ENCODE data around the gene CABP2. TPM values are rescaled to one million over a fixed set of nuclear protein-coding genes. Genes with fewer than 3 reads are reported as not detected.
"Not testable (repeated sequence)": the region's sequence is repeated elsewhere in the genome, so short reads cannot be mapped to it uniquely, and the experiment has no call there.

Gene CABP2
- total RNA-seq = not detected in 2 replicates

- DNase-seq (ENCODE audit: low read depth) (no peak), FAIRE-seq (no peak)
- TF ChIP-seq, protein P1, sequence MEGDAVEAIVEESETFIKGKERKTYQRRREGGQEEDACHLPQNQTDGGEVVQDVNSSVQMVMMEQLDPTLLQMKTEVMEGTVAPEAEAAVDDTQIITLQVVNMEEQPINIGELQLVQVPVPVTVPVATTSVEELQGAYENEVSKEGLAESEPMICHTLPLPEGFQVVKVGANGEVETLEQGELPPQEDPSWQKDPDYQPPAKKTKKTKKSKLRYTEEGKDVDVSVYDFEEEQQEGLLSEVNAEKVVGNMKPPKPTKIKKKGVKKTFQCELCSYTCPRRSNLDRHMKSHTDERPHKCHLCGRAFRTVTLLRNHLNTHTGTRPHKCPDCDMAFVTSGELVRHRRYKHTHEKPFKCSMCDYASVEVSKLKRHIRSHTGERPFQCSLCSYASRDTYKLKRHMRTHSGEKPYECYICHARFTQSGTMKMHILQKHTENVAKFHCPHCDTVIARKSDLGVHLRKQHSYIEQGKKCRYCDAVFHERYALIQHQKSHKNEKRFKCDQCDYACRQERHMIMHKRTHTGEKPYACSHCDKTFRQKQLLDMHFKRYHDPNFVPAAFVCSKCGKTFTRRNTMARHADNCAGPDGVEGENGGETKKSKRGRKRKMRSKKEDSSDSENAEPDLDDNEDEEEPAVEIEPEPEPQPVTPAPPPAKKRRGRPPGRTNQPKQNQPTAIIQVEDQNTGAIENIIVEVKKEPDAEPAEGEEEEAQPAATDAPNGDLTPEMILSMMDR (IDR thresholded peaks at IDR 0.05; ENCODE audit: insufficient read depth, low read length, severe bottlenecking) = no peak
- Histone ChIP-seq H3K36me3 (ENCODE audit: control insufficient read depth, insufficient read depth, low read length) (no peaks in the 10 kb centered on the region), H3K27me3 (ENCODE audit: control insufficient read depth, insufficient read depth, low read length) (no peaks in the 10 kb centered on the region), H3K4me3 (ENCODE audit: low read depth, low read length) (no peak within 1 kb of the TSS)
These were observed at the start of gene CABP2 for GRCh38 chr11:67522844-67523555. CABP2 (minus strand) TSS chr11:67523446; CDS start chr11:67523326, 120 bp downstream.

- TF ChIP-seq, protein P1 (IDR thresholded peaks at IDR 0.05; ENCODE audit: insufficient read depth, low read length, severe bottlenecking) = peak; percentile 86
- FAIRE-seq = no peak
- peak; percentile 55 for DNase-seq (ENCODE audit: low read depth)
- Histone ChIP-seq H3K4me3 (ENCODE audit: low read depth, low read length) (no peak overlapping the region), H3K27me3 (ENCODE audit: control insufficient read depth, insufficient read depth, low read length) (no peaks in the 10 kb centered on the region), H3K36me3 (ENCODE audit: control insufficient read depth, insufficient read depth, low read length) (no peaks in the 10 kb centered on the region)
These were observed 49.6 kb upstream of the CABP2 start for GRCh38 chr11:67572747-67573419.

GRCh38 chr11:67572305-67572704 is 49.1 kb upstream of the CABP2 start:
- TF ChIP-seq, protein P1 (IDR thresholded peaks at IDR 0.05; ENCODE audit: insufficient read depth, low read length, severe bottlenecking) = no peak
- H3K27me3 ChIP-seq (ENCODE audit: control insufficient read depth, insufficient read depth, low read length) = no peaks in the 10 kb centered on the region
- no peak overlapping the region for H3K4me3 ChIP-seq (ENCODE audit: low read depth, low read length)
- DNase-seq (ENCODE audit: low read depth) (no peak), FAIRE-seq (no peak)
- H3K36me3 ChIP-seq (ENCODE audit: control insufficient read depth, insufficient read depth, low read length) = no peaks in the 10 kb centered on the region

- TF ChIP-seq, protein P1 (IDR thresholded peaks at IDR 0.05; ENCODE audit: insufficient read depth, low read length, severe bottlenecking) = no peak
- Histone ChIP-seq H3K27me3 (ENCODE audit: control insufficient read depth, insufficient read depth, low read length) (no peaks in the 10 kb centered on the region), H3K36me3 (ENCODE audit: control insufficient read depth, insufficient read depth, low read length) (no peaks in the 10 kb centered on the region), H3K4me3 (ENCODE audit: low read depth, low read length) (no peak overlapping the region)
- FAIRE-seq = no peak
- DNase-seq (ENCODE audit: low read depth) = no peak
These were observed 48.2 kb upstream of the CABP2 start for GRCh38 chr11:67571443-67571842.

DNA sequence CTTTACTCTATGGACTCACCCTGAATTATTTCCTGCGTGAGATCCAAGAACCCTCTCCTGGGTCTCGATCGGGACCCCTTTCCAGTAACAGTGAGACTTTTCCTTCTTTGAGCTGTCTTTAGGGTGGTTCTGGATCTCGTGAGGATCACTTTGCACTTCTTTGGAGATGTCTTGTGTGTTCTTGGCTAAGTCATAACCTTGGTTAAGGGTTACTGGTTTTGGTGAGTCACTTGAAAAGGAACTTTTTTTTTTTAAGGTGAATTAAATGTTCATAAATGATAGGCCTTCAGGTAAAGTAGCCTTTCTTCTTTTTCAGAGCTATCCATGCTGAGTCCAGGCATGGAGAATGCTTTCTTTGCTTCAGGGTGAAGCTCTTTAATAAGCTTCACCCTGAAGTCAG is 41.0 kb upstream of the CABP2 start:
- Histone ChIP-seq H3K4me3 (ENCODE audit: low read depth, low read length) (no peak overlapping the region), H3K36me3 (ENCODE audit: control insufficient read depth, insufficient read depth, low read length) (no peaks in the 10 kb centered on the region), H3K27me3 (ENCODE audit: control insufficient read depth, insufficient read depth, low read length) (no peaks in the 10 kb centered on the region)
- no peak for FAIRE-seq
- DNase-seq (ENCODE audit: low read depth) = peak; percentile 73
- TF ChIP-seq, protein P1 (IDR thresholded peaks at IDR 0.05; ENCODE audit: insufficient read depth, low read length, severe bottlenecking) = no peak

DNA sequence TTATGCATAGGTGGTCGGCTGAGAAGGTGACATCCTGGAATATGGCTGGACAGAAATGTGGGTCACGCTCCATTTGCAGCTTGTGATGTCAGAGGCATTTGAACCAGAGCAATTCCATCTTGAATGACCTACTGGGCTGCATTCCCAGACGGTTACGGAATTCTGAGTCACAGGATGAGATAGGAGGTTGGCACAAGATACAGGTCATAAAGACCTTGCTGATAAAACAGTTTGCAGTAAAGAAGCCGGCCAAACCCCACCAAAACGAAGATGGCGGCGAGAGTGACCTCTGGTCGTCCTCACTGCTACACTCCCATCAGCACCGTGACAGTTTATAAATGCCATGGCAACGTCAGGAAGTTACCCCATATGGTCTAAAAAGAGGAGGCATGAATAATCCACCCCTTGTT is 40.5 kb upstream of the CABP2 start:
- not testable (repeated sequence) for H3K4me3 ChIP-seq (ENCODE audit: low read depth, low read length); FAIRE-seq; H3K36me3 ChIP-seq (ENCODE audit: control insufficient read depth, insufficient read depth, low read length); H3K27me3 ChIP-seq (ENCODE audit: control insufficient read depth, insufficient read depth, low read length)
- peak; percentile 96 for DNase-seq (ENCODE audit: low read depth)
